SK-N-MC (cell line): ENCODE results near the gene CCL16.
"Not testable (repeated sequence)": the region's sequence is repeated elsewhere in the genome, so short reads cannot be mapped to it uniquely, and the experiment has no call there.

Experiments used
- DNase-seq: peaks from one replicate; pipeline ENCODE4 v3.0.0-alpha.2; 2011; ENCODE audit warnings: low read depth, low spot score
- H3K27ac ChIP-seq: fragments of 200-600 bp; sonication (generic); 2 replicates; pipeline ENCODE4 v1.5.1; 2016; ENCODE audit warnings: mixed run types
- H3K36me3 ChIP-seq: fragments of 200-600 bp; sonication (generic); 2 replicates; pipeline ENCODE4 v1.6.1; 2017; ENCODE audit warnings: antibody characterized with exemption, low read length, mixed read lengths; ENCODE audit not compliant: insufficient read depth
- H3K4me3 ChIP-seq: fragments of 200-600 bp; sonication (generic); 2 replicates; pipeline ENCODE4 v1.5.1; 2016
- H3K9ac ChIP-seq: fragments of 200-600 bp; sonication (generic); 2 replicates; pipeline ENCODE4 v1.8.0; 2017; ENCODE audit warnings: mixed run types, mixed read lengths; ENCODE audit not compliant: insufficient read length
- H3K9me3 ChIP-seq: fragments of 200-600 bp; sonication (generic); 2 replicates; pipeline ENCODE4 v1.6.1; 2017; ENCODE audit warnings: low read depth, mild to moderate bottlenecking, antibody characterized with exemption, low read length, moderate library complexity, mixed read lengths
- EZH2 ChIP-seq: fragments of 200-600 bp; sonication (generic); IDR thresholded peaks from one replicate; pipeline ENCODE4 v1.6.1; 2017; ENCODE audit warnings: antibody characterized with exemption
- FOXP2 ChIP-seq: optimal IDR thresholded peaks from 2 replicates; pipeline ENCODE3; 2011; ENCODE audit warnings: mild to moderate bottlenecking, moderate library complexity; ENCODE audit not compliant: insufficient read depth; ENCODE audit errors: extremely low read length, control extremely low read depth
- POLR2AphosphoS5 ChIP-seq: IDR thresholded peaks from 2 replicates; pipeline ENCODE4 v1.6.1; 2012; ENCODE audit warnings: mild to moderate bottlenecking, low read depth, low read length, borderline replicate concordance

Gene CCL16

DNA sequence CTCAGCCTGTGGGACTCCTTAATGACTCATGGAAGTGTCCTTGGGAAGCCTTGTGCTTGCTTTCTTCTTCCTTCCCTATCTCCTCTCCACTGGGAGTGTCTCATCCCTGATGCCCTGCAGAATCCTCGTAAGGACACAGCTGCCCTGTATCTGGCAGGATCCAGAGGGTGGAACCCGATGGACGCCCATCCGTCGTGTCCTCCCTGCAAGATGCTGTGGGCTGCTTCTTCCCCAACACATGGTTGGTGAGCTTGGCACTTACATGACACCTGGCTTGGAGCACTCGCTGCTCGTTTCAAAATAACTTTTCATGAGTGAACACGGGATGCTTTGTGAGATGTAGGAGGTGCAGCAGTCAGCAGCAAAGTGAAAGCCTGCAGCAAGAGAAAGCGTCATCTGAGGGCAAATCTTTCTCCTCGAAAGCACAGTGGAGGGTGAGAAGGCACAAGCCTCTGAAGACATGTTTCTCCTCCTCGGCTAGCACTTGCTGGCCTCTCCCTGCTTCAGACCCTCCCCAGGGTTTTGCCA lies 16.8 kb upstream of the CCL16 start:
- DNase-seq: no peak
- no peak overlapping the region for H3K9ac ChIP-seq
- H3K9me3 ChIP-seq: no peaks in the 10 kb centered on the region
- no peaks in the 10 kb centered on the region for H3K36me3 ChIP-seq
- TF ChIP-seq EZH2: no peak
- TF ChIP-seq POLR2AphosphoS5: no peak
- TF ChIP-seq FOXP2: no peak
- no peak overlapping the region for H3K4me3 ChIP-seq
- H3K27ac ChIP-seq: no peak overlapping the region

DNA sequence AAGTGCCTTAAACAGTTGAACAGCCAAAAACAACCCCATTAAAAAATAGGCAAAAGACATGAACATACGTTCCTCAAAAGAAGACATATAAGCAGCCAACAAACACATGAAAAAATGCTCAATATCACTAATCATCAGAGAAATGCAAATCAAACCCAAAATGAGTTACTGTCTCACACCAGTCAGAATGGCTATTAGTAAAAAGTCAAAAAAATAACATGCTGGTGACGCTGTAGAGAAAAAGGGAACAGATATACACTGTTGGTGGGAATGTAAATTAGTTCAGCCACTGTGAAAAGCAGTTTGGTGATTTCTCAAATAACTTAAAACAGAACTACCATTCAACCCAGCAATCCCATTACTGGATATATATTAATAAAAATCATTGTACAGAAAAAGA lies 14.0 kb upstream of the CCL16 start:
- not testable (repeated sequence) for H3K4me3 ChIP-seq, H3K9me3 ChIP-seq, H3K27ac ChIP-seq, DNase-seq, H3K9ac ChIP-seq, H3K36me3 ChIP-seq

DNA sequence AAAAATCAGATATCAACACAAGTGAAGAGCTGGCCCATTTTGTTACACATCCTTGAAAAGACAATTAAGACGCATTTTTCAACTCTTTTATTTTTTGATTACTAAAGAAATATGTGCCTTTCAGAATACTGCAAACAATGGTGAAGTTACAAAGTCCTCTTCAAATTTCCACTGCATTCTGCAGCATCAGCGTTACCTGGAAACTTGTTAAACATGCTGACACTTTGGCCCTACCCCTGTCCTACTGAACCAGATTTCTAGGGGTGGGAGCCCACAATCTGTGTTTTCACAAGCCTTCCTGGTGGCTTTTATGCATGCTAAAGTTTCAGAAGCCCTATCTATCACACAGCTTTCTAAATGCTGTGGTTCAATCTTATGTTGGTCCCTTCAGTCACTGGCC lies 9.8 kb upstream of the CCL16 start:
- TF ChIP-seq FOXP2: no peak
- TF ChIP-seq EZH2: no peak
- TF ChIP-seq POLR2AphosphoS5: no peak
- DNase-seq: no peak
- H3K36me3 ChIP-seq: no peaks in the 10 kb centered on the region
- H3K4me3 ChIP-seq: no peak overlapping the region
- no peak overlapping the region for H3K27ac ChIP-seq
- H3K9me3 ChIP-seq: no peaks in the 10 kb centered on the region
- H3K9ac ChIP-seq: no peak overlapping the region

DNA sequence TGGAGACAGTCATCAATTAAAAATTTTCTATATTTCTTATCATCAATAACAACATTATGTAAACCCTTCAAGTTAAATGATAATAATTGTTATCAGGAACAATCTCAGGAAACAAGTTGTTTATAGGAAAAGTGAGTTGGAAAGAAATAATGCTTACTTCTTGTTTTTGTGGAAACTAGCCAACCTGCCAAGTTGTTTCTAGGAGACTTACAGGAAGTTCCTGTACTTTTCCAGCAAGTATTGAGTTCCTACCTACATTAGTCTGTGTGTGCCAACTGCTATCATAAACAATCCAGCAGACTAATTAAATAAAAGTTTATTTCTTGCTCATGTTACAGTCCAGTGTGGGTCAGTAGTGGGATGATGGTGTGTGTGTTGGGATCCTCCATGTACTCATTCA lies 6.9 kb upstream of the CCL16 start:
- Histone ChIP-seq H3K4me3 (no peak overlapping the region), H3K9ac (no peak overlapping the region), H3K36me3 (no peaks in the 10 kb centered on the region), H3K27ac (no peak overlapping the region), H3K9me3 (no peaks in the 10 kb centered on the region)
- TF ChIP-seq EZH2: no peak
- TF ChIP-seq POLR2AphosphoS5: no peak
- no peak for TF ChIP-seq FOXP2
- no peak for DNase-seq

DNA sequence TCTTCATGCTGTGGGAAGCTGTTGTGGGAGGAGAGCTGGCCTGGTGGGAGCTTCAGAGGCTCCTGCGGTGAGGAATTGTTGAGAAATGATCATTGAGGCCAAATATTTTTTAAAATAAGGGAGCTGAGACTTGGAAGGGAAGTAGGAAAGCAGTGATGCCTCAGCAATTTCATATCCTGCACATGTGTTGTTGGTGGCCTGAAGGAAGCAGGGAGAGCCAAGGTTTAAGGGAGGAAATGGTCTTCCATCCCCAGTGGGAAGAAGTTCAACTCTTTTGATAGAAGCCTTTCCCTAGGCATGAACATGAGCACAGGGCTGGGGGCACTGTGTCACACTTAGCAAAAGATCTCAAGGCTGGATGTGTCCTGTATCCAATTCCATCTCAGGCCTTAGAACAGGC lies 5.3 kb upstream of the CCL16 start, which contains the start of gene CCL14:
Gene CCL14, minus strand, starts transcription at position 87 of the 400 bp plus-strand sequence. Its CDS starts 80 bp downstream, at position 7.
- H3K9ac ChIP-seq: no peak within 1 kb of the TSS
- H3K27ac ChIP-seq: no peak within 1 kb of the TSS
- no peaks in the 10 kb centered on the region for H3K36me3 ChIP-seq
- H3K4me3 ChIP-seq: no peak within 1 kb of the TSS
- H3K9me3 ChIP-seq: no peaks in the 10 kb centered on the region
- DNase-seq: no peak
- TF ChIP-seq POLR2AphosphoS5: no peak
- TF ChIP-seq EZH2: no peak
- no peak for TF ChIP-seq FOXP2

DNA sequence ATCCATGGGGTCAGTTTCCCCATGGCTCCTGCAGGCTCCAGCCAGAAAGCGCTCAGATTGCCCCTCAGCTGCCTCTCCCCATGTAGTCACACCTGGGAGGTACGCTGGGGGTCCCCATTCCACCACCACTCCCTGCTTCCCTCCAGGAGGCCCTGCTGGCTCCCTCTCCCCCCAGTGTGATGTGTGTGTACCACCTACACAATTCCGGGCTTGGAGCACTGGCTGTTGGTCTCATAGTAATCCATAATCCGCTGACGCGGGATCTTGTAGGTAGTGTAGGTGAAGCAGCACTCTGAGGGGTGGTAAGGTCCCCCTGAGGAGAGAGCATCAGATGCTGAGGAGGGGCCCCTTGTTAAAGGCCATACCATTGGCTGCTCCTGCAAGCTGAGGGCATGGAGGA lies 2.8 kb upstream of the CCL16 start:
- H3K27ac ChIP-seq: no peak overlapping the region
- H3K36me3 ChIP-seq: no peaks in the 10 kb centered on the region
- TF ChIP-seq FOXP2: no peak
- TF ChIP-seq EZH2: no peak
- TF ChIP-seq POLR2AphosphoS5: no peak
- H3K9me3 ChIP-seq: no peaks in the 10 kb centered on the region
- H3K9ac ChIP-seq: no peak overlapping the region
- no peak for DNase-seq
- H3K4me3 ChIP-seq: no peak overlapping the region

DNA sequence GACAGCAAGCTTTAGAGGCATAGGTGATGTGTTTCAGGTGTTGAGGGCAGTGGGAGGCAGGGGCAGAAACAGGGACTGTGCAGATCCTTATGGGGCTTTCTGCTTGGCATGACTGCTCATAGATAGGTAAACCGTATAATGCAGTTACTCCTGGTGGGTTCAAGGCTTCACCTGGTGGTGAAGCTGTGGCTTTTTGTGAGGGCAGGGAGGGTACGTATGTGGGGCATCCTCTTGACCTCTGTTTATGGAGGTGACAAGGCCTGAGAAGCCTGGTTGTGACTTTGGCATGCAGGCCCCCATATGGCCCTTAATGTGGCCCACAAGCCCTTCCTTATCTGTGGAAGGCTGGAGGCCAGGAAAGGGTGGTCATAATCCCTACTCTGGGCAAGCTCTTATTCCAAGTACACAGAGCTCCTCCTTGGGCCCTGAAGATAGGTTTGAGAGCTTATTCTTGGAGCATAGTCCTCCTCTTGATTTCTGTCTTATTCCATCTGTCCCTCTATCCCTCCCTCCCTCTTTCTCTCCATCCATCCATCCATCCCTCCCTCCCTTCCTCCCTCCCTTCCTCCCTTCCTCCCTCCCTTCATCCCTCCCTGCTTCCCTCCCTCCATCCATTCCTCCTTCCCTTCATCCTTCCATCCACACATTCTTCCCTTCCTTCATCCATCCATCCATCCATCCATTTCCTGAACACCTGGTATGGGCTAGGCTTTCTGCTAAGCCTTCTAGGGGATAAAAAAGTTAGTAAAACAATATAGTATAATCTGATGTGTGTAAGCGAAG lies 1.3 kb upstream of the CCL16 start:
- TF ChIP-seq FOXP2 (no peak), EZH2 (no peak), POLR2AphosphoS5 (no peak)
- Histone ChIP-seq H3K27ac (no peak overlapping the region), H3K4me3 (no peak overlapping the region), H3K9me3 (no peaks in the 10 kb centered on the region), H3K36me3 (no peaks in the 10 kb centered on the region), H3K9ac (no peak overlapping the region)
- no peak for DNase-seq

DNA sequence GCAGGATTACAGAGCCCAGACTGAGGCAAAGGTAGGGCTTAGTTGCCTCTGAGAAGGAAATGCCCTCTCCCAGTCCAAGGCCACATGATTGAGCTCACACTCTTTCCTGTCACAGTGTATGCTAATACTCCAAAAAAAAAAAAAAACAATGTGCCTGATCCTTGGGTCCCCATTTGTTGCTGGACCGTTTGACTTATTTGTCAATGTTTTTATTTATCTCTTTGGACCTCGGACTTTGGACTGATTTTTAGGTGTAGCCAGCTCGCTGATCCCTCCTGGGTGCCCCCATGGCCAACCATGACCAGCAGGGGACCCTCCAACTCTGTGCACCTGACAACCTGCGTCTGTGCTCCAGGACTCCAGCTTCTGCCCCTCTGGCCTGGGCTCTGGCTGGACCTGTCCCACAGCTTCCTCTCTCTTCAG lies 622 bp upstream of the CCL16 start:
- no peak overlapping the region for H3K4me3 ChIP-seq
- TF ChIP-seq POLR2AphosphoS5 (no peak), EZH2 (no peak), FOXP2 (no peak)
- no peak overlapping the region for H3K9ac ChIP-seq
- H3K27ac ChIP-seq: no peak overlapping the region
- H3K9me3 ChIP-seq: no peaks in the 10 kb centered on the region
- no peaks in the 10 kb centered on the region for H3K36me3 ChIP-seq
- DNase-seq: no peak

DNA sequence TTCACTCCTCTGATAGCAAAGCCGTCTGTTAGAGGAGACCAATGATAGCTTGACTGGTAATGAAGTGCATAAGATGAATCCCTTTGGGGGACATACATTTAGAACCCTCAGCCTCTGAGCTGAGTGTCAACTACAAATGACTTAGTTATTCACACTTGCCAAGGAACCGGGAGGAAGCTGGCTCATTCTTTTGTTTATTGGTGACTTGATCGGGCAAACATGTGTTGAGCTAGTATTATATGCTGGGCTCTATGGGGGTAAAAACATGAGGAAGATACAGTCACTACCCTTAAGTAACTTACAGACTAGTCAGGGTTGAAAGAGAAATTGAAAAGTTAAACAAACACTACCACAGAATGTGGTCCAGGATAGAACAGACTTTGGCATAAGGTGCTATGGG lies 3.0 kb downstream of the CCL16 start:
- H3K4me3 ChIP-seq: no peak overlapping the region
- DNase-seq: no peak
- no peak overlapping the region for H3K9ac ChIP-seq
- no peak overlapping the region for H3K27ac ChIP-seq
- no peak for TF ChIP-seq EZH2
- TF ChIP-seq POLR2AphosphoS5: no peak
- no peak for TF ChIP-seq FOXP2
- H3K9me3 ChIP-seq: no peaks in the 10 kb centered on the region
- H3K36me3 ChIP-seq: no peaks in the 10 kb centered on the region
